WTC11 (cell line): ENCODE data around the gene SIM2. TPM values are rescaled to one million over a fixed set of nuclear protein-coding genes. Genes with fewer than 3 reads are reported as not detected.

Experiments
- ATAC-seq: fragments of 200-7000 bp; cut with Tn5 transposase; 2 replicates; pipeline ENCODE4 v1.10.0; 2021; ENCODE audit warnings: mild to moderate bottlenecking, moderate library complexity
- CTCF ChIA-PET: fragments of 300-600 bp; sonication (Branson Sonifier 250); formaldehyde crosslinking; loops from one replicate; lab custom pipeline; 2021; ENCODE audit warnings: antibody characterized with exemption; lab: Charles Lee
- POLR2A ChIA-PET: fragments of 350-600 bp; sonication (Branson Sonifier 250); formaldehyde crosslinking; loops from one replicate; lab custom pipeline; 2021; ENCODE audit warnings: antibody characterized with exemption; lab: Charles Lee
- DNase-seq: peaks from one replicate; pipeline ENCODE4 v3.0.0; 2021; ENCODE audit warnings: low spot score
- H3K27ac Mint-ChIP-seq: 2 replicates; pipeline ENCODE4 v1.8.0; 2021; ENCODE audit warnings: mixed read lengths
- H3K27me3 Mint-ChIP-seq: 2 replicates; pipeline ENCODE4 v1.8.0; 2021; ENCODE audit warnings: low read depth, mild to moderate bottlenecking, moderate library complexity, mixed read lengths
- H3K36me3 Mint-ChIP-seq: 2 replicates; pipeline ENCODE4 v1.8.0; 2021; ENCODE audit warnings: mixed read lengths
- H3K4me1 Mint-ChIP-seq: 2 replicates; pipeline ENCODE4 v1.8.0; 2022; ENCODE audit warnings: mixed read lengths
- H3K4me3 Mint-ChIP-seq: 2 replicates; pipeline ENCODE4 v1.8.0; 2021; ENCODE audit warnings: mild to moderate bottlenecking, moderate library complexity, mixed read lengths
- H3K9me3 Mint-ChIP-seq: 2 replicates; pipeline ENCODE4 v1.8.0; 2021; ENCODE audit warnings: mixed read lengths
- ATF1 ChIP-seq: sonication (generic); formaldehyde crosslinking; IDR thresholded peaks from 2 replicates; pipeline ENCODE4 v1.8.1; 2023; ENCODE audit warnings: mild to moderate bottlenecking, moderate library complexity, missing genetic modification reagents
- CBFB ChIP-seq: sonication (generic); formaldehyde crosslinking; IDR thresholded peaks from 2 replicates; pipeline ENCODE4 v1.8.1; 2022; ENCODE audit warnings: mild to moderate bottlenecking, low read depth, missing genetic modification reagents
- CREB1 ChIP-seq: sonication (generic); formaldehyde crosslinking; IDR thresholded peaks from 2 replicates; pipeline ENCODE4 v1.8.0; 2023; ENCODE audit warnings: mild to moderate bottlenecking, missing genetic modification reagents
- ELF4 ChIP-seq: sonication (generic); formaldehyde crosslinking; IDR thresholded peaks from 2 replicates; pipeline ENCODE4 v1.8.1; 2022; ENCODE audit warnings: low read depth, mild to moderate bottlenecking, moderate library complexity, missing genetic modification reagents
- ESRRA ChIP-seq: sonication (generic); formaldehyde crosslinking; IDR thresholded peaks from 2 replicates; pipeline ENCODE4 v1.8.1; 2022; ENCODE audit warnings: mild to moderate bottlenecking, missing genetic modification reagents, borderline replicate concordance
- FOXP1 ChIP-seq: sonication (generic); formaldehyde crosslinking; IDR thresholded peaks from 2 replicates; pipeline ENCODE4 v1.8.0; 2022; ENCODE audit warnings: missing genetic modification reagents, mild to moderate bottlenecking, moderate library complexity, borderline replicate concordance
- JAZF1 ChIP-seq: fragments of 250-450 bp; sonication (Bioruptor Pico); IDR thresholded peaks from 2 replicates; pipeline ENCODE4 v1.9.0; 2021; ENCODE audit warnings: moderate library complexity, mild to moderate bottlenecking, inconsistent platforms
- JUN ChIP-seq: sonication (generic); formaldehyde crosslinking; IDR thresholded peaks from 2 replicates; pipeline ENCODE4 v1.8.0; 2023; ENCODE audit warnings: mild to moderate bottlenecking, missing genetic modification reagents
- KAT7 ChIP-seq: sonication (generic); formaldehyde crosslinking; IDR thresholded peaks from 2 replicates; pipeline ENCODE4 v1.8.1; 2023; ENCODE audit warnings: missing genetic modification reagents, mild to moderate bottlenecking, borderline replicate concordance
- MXD4 ChIP-seq: fragments of 250-450 bp; sonication (Bioruptor Pico); IDR thresholded peaks from 2 replicates; pipeline ENCODE4 v1.8.0; 2021; ENCODE audit warnings: mild to moderate bottlenecking, moderate library complexity, borderline replicate concordance
- NFATC4 ChIP-seq: fragments of 250-450 bp; sonication (Bioruptor Pico); IDR thresholded peaks from 2 replicates; pipeline ENCODE4 v1.9.0; 2021; ENCODE audit warnings: mild to moderate bottlenecking
- NR2C2 ChIP-seq: sonication (generic); formaldehyde crosslinking; IDR thresholded peaks from 2 replicates; pipeline ENCODE4 v1.8.0; 2022; ENCODE audit warnings: mild to moderate bottlenecking, missing genetic modification reagents
- RELA ChIP-seq: sonication (generic); formaldehyde crosslinking; IDR thresholded peaks from 2 replicates; pipeline ENCODE4 v1.8.1; 2022; ENCODE audit warnings: missing genetic modification reagents, mild to moderate bottlenecking, borderline replicate concordance
- SMAD3 ChIP-seq: sonication (generic); formaldehyde crosslinking; IDR thresholded peaks from 2 replicates; pipeline ENCODE4 v1.8.0; 2022; ENCODE audit warnings: missing genetic modification reagents, mild to moderate bottlenecking, borderline replicate concordance
- TEAD1 ChIP-seq: sonication (generic); formaldehyde crosslinking; IDR thresholded peaks from 2 replicates; pipeline ENCODE4 v1.8.0; 2022; ENCODE audit warnings: mild to moderate bottlenecking, missing genetic modification reagents
- TEAD4 ChIP-seq: sonication (generic); formaldehyde crosslinking; IDR thresholded peaks from 2 replicates; pipeline ENCODE4 v1.8.0; 2022; ENCODE audit warnings: mild to moderate bottlenecking, missing genetic modification reagents
- ZBTB21 ChIP-seq: sonication (generic); formaldehyde crosslinking; IDR thresholded peaks from 2 replicates; pipeline ENCODE4 v1.8.1; 2023; ENCODE audit warnings: mild to moderate bottlenecking, missing genetic modification reagents, borderline replicate concordance
- ZNF232 ChIP-seq: sonication (generic); formaldehyde crosslinking; IDR thresholded peaks from 2 replicates; pipeline ENCODE4 v1.8.0; 2022; ENCODE audit warnings: mild to moderate bottlenecking, missing genetic modification reagents
- ZNF396 ChIP-seq: fragments of 250-450 bp; sonication (Bioruptor Pico); IDR thresholded peaks from 2 replicates; pipeline ENCODE4 v1.8.0; 2021; ENCODE audit warnings: mild to moderate bottlenecking, moderate library complexity, borderline replicate concordance
- total RNA-seq: library from RNA; stranded (reverse); gene quantifications from 3 replicates; pipeline ENCODE4 v1.2.3, GENCODE V29; 2021
- TF ChIP-seq, protein P1 (sequence below): sonication (generic); formaldehyde crosslinking; IDR thresholded peaks from 2 replicates; pipeline ENCODE4 v1.8.0; 2022; ENCODE audit warnings: mild to moderate bottlenecking, missing genetic modification reagents
- TF ChIP-seq, protein P2 (sequence below): fragments of 250-450 bp; sonication (Bioruptor Pico); conservative IDR thresholded peaks from 2 replicates; pipeline ENCODE4 v1.9.0; 2021; ENCODE audit warnings: mild to moderate bottlenecking
- TF ChIP-seq, protein P3 (sequence below): sonication (generic); formaldehyde crosslinking; IDR thresholded peaks from 2 replicates; pipeline ENCODE4 v1.8.0; 2023; ENCODE audit warnings: missing genetic modification reagents, mild to moderate bottlenecking, borderline replicate concordance
- TF ChIP-seq, protein P4 (sequence below): sonication (generic); formaldehyde crosslinking; IDR thresholded peaks from 2 replicates; pipeline ENCODE4 v1.8.1; 2023; ENCODE audit warnings: mild to moderate bottlenecking, moderate library complexity, missing genetic modification reagents
- TF ChIP-seq, protein P5 (sequence below): sonication (generic); formaldehyde crosslinking; conservative IDR thresholded peaks from 2 replicates; pipeline ENCODE4 v1.8.1; 2022; ENCODE audit warnings: mild to moderate bottlenecking, missing genetic modification reagents
- TF ChIP-seq, protein P6 (sequence below): sonication (generic); formaldehyde crosslinking; IDR thresholded peaks from 2 replicates; pipeline ENCODE4 v1.8.1; 2022; ENCODE audit warnings: low read depth, mild to moderate bottlenecking, moderate library complexity, missing genetic modification reagents, borderline replicate concordance
- TF ChIP-seq, protein P7 (sequence below): sonication (generic); formaldehyde crosslinking; IDR thresholded peaks from 2 replicates; pipeline ENCODE4 v1.8.0; 2023; ENCODE audit warnings: missing genetic modification reagents

SIM2 gene
- total RNA-seq, 1 experiment from 2014 or later, result 0.17 TPM

DNA sequence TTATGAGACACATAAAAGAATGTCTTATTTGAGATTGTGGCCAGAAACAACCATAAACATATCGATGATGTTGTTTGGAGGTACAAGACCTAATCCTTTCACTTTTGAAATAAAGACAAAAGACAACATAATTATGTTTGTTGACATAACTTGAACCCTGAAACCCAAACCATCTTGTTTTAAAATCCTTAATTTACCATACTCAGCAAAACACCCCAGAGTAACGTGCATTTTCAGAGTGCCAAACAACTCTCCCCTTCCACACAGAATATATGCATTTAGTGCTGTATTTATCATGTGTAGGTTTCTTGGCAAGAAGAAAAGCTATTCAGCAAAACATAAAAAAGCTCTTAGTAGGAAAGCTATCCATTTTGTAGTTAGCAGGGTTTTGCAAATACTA lies 17.5 kb downstream of the SIM2 start (continued):
- TF ChIP-seq, protein P1, sequence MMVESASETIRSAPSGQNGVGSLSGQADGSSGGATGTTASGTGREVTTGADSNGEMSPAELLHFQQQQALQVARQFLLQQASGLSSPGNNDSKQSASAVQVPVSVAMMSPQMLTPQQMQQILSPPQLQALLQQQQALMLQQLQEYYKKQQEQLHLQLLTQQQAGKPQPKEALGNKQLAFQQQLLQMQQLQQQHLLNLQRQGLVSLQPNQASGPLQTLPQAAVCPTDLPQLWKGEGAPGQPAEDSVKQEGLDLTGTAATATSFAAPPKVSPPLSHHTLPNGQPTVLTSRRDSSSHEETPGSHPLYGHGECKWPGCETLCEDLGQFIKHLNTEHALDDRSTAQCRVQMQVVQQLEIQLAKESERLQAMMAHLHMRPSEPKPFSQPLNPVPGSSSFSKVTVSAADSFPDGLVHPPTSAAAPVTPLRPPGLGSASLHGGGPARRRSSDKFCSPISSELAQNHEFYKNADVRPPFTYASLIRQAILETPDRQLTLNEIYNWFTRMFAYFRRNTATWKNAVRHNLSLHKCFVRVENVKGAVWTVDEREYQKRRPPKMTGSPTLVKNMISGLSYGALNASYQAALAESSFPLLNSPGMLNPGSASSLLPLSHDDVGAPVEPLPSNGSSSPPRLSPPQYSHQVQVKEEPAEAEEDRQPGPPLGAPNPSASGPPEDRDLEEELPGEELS (CRISPR knock-in tag), result no peak
- no peak for TF ChIP-seq ATF1
- TF ChIP-seq ELF4 (CRISPR knock-in tag), result no peak

DNA sequence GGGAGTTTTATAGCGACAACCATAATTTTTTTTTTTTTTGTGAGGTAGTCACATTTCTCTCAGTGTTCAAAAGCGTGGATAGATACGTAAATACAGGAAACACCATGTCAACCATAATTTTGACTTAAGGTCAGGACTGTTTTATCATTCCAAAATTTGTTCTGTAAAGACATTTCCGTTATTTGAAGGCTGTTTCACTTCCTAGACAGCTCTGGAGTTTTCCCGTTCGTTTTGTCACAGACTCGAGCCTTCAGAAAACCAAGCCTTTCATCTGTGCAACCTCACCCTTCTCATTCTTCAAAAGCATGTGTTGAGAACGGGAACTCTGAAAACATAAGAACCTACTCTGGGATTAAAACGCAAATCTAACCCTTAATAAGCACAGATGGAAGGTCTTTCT lies 17.9 kb downstream of the SIM2 start:
- POLR2A ChIA-PET, result no interaction called here
- H3K27me3 Mint-ChIP-seq, result peaks cover 37% of the 10 kb centered on the region

DNA sequence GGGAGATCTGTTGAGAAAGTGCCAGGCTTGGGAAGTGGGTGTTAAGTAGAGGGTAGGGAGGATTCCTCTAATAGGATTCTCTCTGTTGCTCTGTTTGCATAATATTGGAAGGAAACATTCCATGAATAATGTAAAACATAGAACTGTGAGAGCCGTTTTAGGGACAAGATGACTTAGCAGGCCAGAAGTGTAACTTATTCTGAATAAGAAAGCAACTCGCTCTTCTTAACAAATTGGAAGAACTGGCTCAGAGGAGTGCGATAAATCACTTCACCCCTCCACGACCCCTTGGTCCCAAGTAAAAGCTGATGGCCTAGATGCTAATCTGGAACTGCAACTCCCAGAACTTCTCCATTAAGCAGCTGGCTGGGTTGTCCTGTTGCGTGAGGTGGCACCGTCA lies 19.1 kb downstream of the SIM2 start:
- ATAC-seq (peak; percentile 26; the same call in 1 of the 2 replicates), DNase-seq (no peak)
- POLR2A ChIA-PET, result interaction anchor here (0.5 kb wide), 1 partner anchor 16 kb away, joined by 3 read pairs; no protein-coding TSS in a partner anchor
- Mint-ChIP-seq H3K27me3 (peaks cover 26% of the 10 kb centered on the region), H3K4me3 (no peak overlapping the region), H3K36me3 (no peaks in the 10 kb centered on the region), H3K27ac (peak overlapping the region; percentile 49; the same call in 1 of the 2 replicates), H3K9me3 (no peaks in the 10 kb centered on the region), H3K4me1 (peaks cover 17% of the 10 kb centered on the region)
- CTCF ChIA-PET, result interaction anchor here (0.7 to 1.8 kb wide), 3 partner anchors 8 to 199 kb away, joined by 4 to 7 read pairs (median 4); no protein-coding TSS in a partner anchor
- no peak for TF ChIP-seq CREB1
- TF ChIP-seq JUN, result no peak
- TF ChIP-seq TEAD4, result no peak
- TF ChIP-seq NFATC4, result no peak
- TF ChIP-seq, protein P2, sequence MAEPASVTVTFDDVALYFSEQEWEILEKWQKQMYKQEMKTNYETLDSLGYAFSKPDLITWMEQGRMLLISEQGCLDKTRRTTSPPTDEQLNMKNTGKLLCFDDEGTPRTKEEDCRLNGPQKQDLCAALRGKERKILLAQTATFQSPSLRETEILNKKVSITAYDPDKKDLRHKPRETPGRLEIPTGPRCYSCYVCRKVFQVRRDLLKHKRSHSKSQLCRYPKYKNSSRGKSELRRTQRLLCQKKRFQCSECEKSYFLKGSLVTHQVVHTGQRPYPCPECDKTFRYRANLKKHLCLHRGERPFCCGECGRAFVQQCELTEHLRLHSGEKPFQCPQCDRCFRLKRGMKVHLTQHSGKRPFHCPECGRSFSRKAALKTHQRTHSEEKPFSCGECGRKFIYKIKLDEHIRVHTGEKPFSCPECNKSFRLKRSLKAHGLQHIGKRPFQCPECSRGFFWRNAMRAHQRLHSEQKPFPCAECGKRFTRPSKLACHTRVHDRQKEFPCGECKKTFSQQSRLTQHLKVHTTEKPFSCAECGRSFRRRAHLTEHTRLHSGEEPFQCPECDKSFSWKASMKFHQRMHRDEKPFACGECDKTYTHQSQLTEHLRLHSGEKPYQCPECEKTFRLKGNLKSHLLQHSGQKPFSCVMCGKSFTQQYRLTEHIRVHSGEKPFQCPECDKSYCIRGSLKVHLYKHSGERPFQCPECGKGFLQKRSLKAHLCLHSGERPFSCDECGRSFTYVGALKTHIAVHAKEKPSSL, result no peak
- TF ChIP-seq, protein P3, sequence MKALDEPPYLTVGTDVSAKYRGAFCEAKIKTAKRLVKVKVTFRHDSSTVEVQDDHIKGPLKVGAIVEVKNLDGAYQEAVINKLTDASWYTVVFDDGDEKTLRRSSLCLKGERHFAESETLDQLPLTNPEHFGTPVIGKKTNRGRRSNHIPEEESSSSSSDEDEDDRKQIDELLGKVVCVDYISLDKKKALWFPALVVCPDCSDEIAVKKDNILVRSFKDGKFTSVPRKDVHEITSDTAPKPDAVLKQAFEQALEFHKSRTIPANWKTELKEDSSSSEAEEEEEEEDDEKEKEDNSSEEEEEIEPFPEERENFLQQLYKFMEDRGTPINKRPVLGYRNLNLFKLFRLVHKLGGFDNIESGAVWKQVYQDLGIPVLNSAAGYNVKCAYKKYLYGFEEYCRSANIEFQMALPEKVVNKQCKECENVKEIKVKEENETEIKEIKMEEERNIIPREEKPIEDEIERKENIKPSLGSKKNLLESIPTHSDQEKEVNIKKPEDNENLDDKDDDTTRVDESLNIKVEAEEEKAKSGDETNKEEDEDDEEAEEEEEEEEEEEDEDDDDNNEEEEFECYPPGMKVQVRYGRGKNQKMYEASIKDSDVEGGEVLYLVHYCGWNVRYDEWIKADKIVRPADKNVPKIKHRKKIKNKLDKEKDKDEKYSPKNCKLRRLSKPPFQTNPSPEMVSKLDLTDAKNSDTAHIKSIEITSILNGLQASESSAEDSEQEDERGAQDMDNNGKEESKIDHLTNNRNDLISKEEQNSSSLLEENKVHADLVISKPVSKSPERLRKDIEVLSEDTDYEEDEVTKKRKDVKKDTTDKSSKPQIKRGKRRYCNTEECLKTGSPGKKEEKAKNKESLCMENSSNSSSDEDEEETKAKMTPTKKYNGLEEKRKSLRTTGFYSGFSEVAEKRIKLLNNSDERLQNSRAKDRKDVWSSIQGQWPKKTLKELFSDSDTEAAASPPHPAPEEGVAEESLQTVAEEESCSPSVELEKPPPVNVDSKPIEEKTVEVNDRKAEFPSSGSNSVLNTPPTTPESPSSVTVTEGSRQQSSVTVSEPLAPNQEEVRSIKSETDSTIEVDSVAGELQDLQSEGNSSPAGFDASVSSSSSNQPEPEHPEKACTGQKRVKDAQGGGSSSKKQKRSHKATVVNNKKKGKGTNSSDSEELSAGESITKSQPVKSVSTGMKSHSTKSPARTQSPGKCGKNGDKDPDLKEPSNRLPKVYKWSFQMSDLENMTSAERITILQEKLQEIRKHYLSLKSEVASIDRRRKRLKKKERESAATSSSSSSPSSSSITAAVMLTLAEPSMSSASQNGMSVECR (CRISPR knock-in tag), result no peak
- no peak for TF ChIP-seq JAZF1 (CRISPR knock-in tag)
- no peak for TF ChIP-seq ZNF396 (CRISPR knock-in tag)
- TF ChIP-seq CBFB (CRISPR knock-in tag), result no peak

More for the DNA sequence above, 17.9 kb downstream of the SIM2 start:
- ATAC-seq (no peak), DNase-seq (no peak)
- no peak overlapping the region for H3K4me3 Mint-ChIP-seq
- no peaks in the 10 kb centered on the region for H3K36me3 Mint-ChIP-seq
- TF ChIP-seq, protein P4, sequence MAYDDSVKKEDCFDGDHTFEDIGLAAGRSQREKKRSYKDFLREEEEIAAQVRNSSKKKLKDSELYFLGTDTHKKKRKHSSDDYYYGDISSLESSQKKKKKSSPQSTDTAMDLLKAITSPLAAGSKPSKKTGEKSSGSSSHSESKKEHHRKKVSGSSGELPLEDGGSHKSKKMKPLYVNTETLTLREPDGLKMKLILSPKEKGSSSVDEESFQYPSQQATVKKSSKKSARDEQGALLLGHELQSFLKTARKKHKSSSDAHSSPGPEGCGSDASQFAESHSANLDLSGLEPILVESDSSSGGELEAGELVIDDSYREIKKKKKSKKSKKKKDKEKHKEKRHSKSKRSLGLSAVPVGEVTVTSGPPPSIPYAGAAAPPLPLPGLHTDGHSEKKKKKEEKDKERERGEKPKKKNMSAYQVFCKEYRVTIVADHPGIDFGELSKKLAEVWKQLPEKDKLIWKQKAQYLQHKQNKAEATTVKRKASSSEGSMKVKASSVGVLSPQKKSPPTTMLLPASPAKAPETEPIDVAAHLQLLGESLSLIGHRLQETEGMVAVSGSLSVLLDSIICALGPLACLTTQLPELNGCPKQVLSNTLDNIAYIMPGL (CRISPR knock-in tag), result no peak
- TF ChIP-seq RELA (CRISPR knock-in tag), result no peak
- TF ChIP-seq, protein P5, sequence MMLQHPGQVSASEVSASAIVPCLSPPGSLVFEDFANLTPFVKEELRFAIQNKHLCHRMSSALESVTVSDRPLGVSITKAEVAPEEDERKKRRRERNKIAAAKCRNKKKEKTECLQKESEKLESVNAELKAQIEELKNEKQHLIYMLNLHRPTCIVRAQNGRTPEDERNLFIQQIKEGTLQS (CRISPR knock-in tag), result no peak
- TF ChIP-seq NR2C2, result no peak
- no peak for TF ChIP-seq KAT7 (CRISPR knock-in tag)
- no peak for TF ChIP-seq ESRRA (CRISPR knock-in tag)
- TF ChIP-seq, protein P6, sequence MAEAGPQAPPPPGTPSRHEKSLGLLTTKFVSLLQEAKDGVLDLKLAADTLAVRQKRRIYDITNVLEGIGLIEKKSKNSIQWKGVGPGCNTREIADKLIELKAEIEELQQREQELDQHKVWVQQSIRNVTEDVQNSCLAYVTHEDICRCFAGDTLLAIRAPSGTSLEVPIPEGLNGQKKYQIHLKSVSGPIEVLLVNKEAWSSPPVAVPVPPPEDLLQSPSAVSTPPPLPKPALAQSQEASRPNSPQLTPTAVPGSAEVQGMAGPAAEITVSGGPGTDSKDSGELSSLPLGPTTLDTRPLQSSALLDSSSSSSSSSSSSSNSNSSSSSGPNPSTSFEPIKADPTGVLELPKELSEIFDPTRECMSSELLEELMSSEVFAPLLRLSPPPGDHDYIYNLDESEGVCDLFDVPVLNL (CRISPR knock-in tag), result no peak
- no peak for TF ChIP-seq TEAD4
- TF ChIP-seq ZBTB21, result no peak
- TF ChIP-seq SMAD3 (CRISPR knock-in tag), result no peak
- no peak for TF ChIP-seq FOXP1
- no peak for TF ChIP-seq ZNF396 (CRISPR knock-in tag)
- no peak for TF ChIP-seq TEAD1 (CRISPR knock-in tag)
- TF ChIP-seq ZNF232 (CRISPR knock-in tag), result no peak
- TF ChIP-seq MXD4 (CRISPR knock-in tag), result no peak
- TF ChIP-seq, protein P7, sequence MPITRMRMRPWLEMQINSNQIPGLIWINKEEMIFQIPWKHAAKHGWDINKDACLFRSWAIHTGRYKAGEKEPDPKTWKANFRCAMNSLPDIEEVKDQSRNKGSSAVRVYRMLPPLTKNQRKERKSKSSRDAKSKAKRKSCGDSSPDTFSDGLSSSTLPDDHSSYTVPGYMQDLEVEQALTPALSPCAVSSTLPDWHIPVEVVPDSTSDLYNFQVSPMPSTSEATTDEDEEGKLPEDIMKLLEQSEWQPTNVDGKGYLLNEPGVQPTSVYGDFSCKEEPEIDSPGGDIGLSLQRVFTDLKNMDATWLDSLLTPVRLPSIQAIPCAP (CRISPR knock-in tag), result no peak
- peaks cover 20% of the 10 kb centered on the region for H3K4me1 Mint-ChIP-seq
- no peaks in the 10 kb centered on the region for H3K9me3 Mint-ChIP-seq
- no peak overlapping the region for H3K27ac Mint-ChIP-seq
- CTCF ChIA-PET, result interaction anchor here (0.7 to 1.7 kb wide), 2 partner anchors 12 to 200 kb away, joined by 3 to 7 read pairs; no protein-coding TSS in a partner anchor
